Stromal cell of bone marrow (primary cell): ENCODE measurements around the gene ARV1.

ENCODE experiments used
- DNase-seq: peaks from one replicate; pipeline ENCODE4 v3.0.0-alpha.2; 2012; ENCODE audit warnings: low read depth

ARV1 gene

DNA sequence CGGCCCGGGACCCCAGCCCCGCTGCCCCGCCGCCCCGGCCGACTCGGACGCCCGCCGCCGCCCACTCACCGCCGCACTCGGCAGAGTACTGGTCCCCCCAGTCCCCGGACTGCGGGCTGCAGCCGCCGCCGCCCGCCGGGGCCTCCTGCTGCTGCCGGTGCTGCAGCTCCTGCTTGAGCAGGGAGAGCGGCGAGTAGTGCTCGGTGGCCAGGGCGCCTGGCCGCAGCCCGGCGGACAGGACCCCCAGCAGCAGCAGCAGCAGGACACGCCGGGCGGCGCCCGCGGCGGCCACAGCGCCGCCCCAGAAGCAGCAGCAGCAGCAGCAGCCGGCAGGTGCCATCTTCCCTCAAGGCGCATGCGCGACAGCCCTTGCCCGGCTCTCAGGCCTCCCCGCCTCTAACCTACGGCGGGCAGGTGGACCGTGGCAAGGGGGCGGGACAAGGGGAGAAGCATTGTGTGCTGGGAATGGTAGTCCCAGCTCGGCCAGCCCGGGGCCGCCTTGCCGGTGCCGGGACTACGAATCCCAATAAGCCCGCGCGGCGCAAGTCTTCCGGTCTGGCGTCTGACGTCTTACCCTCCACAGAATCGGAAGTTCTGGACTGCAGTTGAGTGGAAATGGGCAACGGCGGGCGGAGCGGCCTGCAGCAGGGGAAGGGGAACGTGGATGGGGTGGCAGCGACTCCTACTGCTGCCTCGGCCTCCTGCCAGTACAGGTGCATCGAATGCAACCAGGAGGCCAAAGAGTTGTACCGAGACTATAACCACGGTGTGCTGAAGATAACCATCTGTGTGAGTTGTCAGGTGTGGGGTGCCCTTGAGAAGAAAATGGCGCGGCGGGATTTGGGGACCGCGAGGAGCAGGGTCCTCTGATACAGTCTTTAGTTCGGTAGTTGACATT lies at the start of gene ARV1, which contains the start of gene TTC13:
TSS of gene ARV1 (plus strand) at position 604 of the 898 bp plus-strand sequence. CDS start at position 616, 12 bp downstream.
TSS of gene TTC13 (minus strand) at position 371 of the 898 bp plus-strand sequence. CDS start at position 340, 31 bp downstream.
- peak; percentile 97 for DNase-seq

DNA sequence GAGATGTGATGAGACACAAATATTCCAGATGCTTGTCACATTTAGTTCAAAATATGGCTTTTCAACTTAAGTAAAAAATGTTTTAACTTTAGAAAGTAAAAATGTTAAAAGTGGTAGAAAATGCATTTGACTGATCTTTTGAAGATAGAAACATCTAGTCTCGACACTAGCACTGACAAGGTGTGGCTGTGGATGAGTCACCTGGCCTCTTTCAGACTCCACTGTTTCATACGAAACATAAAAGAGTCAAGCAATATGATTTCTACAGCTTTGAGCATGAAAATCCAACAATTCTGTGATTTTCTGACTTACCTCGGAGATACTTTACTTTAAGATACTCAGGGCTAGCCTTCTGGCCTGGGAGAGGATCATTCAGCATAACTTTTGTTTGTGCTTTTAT lies 47.9 kb upstream of the ARV1 start:
- DNase-seq: no peak

DNA sequence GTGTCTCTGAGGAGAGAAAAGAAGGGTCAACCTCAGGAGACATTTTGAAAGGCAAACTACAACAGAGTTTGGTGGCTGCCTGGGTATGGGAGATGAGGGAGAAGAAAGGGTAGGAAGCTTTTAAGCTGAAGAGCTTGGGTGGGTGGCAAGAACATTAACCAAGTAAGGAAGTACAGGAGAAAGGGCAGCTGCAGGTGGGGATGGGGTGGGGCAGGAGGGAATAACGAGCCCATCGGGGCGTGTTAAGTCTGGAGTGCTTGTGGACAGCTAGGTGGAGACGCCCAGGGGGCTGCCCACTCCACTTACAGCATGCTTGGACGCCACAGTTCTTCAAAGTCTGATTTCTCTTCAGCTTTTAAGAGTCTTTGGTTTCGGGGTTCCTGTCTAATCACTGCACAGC lies 43.0 kb upstream of the ARV1 start:
- no peak for DNase-seq

DNA sequence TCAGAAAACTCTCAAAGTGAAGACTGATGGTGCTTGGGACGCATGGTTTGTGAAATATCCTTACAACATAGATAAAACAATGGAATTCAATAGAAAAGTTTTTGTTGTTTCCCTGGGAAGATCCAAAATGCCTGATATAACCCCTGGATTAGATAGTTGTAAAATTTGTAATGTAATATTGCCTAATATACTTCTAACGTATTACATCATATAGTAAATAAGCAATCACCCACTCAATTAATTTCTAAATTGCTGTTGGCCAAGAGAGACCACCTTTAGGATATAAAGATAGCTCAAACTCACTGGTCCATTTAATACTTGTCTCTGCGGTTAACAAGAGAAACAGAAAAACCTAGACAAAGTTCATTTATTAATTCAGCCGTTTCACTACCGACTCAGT lies 42.4 kb upstream of the ARV1 start:
- DNase-seq: no peak

DNA sequence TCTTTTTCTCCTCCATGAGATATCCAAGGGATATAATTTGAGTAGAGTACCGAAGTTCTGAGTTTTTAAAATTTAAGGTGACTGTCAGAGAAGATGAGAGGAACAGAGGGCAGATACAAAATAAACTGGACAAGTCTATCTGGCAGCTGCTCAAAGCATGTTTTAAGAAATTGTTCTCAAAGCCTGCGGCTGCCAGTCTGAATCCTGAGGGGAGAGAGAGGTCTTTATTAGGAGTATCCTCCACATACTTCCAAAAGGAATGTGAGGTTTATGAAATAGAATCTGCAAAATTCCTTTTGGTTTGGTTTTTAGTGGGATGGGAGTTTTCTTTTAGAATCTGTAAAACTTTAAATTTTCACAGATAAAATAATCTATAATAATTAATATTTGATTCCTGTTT lies 41.5 kb upstream of the ARV1 start:
- peak; percentile 14 for DNase-seq

DNA sequence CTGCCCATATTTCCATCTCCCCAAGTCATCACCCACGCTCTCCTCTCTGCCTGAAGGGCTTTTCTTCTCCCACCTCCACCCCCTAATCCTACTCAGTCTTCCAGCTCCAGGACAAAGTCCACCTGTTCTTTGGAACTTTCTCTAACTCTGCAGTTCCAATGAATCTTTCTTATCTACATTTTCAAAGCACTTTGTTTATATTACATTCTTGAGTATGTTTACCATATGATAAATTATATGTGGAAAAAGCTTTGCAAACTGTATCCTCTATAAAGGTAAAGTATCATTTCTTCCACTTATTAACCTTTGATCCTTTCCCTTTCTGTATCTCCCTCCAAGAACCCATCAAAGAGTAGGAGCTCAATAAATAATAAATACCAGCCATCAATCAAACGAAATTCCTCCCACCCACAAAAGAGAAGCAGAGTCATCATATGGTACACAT lies 39.9 kb upstream of the ARV1 start:
- no peak for DNase-seq

DNA sequence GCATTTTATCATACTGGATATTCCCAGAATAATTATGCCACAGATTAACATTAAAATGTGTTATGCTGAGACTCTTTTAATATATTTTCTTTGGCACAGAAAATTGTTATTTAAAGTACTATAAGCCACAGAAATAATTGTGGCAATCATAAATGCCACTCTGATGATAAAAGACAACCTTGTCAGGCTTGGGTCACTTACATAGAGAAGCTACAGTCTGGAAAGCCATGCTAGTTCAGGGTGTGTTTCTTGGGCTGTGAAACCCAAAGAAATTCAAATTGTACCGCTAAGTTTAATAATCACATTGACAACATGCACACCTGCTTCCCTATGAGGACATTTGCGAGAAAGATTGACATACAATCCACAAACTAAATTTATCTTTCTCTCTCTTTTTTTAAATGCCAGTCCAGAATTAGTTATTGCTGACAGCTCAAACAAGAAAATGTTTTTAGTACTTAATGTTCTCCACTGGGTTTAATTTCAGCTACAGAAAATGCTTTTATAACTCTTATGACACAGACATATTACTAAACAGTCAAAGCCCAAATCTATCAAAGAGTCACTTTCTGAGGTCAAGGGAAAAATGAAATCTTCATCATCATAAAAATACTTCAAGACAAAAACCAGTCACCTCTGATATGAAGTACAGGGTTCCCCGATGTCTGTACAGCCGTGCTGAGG lies 38.9 kb upstream of the ARV1 start:
- no peak for DNase-seq

DNA sequence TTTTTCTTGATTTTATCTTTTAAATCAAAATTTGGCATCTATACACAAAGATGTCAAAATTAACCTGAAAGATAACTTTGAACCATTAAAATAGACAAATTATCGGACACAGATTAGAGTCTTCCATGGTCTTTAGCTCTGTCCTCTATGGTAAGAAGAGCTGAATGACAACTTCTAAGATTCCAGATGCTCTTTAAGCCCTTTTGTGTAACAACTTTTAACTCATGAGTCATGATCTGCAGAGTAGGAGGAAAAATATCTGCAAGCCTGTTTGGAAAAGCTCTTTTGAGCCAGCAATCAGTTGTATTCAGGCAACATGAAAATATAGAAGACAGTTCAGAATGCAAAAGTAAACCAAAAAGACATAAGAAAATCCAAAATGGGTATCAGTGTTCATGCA lies 38.0 kb upstream of the ARV1 start:
- DNase-seq: peak; percentile 23

DNA sequence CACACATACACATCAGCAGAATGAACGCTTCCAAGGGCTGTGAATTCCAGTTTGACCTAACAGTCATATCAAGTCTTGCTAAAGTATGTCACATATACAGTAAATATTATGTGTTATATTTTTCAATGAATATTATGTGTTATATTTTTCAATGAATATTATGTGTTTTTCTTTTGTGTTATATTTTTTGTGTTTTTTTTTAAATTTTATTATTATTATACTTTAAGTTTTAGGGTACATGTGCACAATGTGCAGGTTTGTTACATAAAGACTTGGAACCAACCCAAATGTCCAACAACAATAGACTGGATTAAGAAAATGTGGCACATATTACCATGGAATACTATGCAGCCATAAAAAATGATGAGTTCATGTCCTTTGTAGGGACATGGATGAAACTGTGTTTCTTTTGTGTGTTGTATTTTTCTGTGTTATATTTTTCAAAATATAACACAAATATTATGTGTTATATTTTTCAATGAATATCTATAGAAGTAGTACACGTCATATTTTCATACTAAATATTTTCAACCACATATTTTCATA lies 35.8 kb upstream of the ARV1 start:
- no peak for DNase-seq

DNA sequence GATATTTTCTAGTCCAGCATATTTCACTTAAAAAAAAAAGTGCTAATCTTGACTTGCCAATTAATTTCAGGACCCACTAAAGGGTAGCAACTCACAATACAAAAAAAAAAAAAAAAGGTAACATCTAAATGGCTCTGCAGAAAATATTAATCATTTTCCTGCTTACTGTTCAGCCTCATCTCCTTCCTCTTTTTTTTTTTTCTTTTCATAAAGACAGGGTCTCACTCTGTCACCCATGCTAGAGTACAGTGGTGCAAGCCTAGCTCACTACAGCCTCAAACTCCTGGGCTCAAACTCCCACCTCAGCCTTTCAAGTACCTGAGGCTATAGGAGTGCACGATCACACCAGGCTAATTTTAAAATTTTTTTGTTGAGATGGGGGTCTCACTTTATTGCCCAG lies 30.6 kb upstream of the ARV1 start:
- no peak for DNase-seq

DNA sequence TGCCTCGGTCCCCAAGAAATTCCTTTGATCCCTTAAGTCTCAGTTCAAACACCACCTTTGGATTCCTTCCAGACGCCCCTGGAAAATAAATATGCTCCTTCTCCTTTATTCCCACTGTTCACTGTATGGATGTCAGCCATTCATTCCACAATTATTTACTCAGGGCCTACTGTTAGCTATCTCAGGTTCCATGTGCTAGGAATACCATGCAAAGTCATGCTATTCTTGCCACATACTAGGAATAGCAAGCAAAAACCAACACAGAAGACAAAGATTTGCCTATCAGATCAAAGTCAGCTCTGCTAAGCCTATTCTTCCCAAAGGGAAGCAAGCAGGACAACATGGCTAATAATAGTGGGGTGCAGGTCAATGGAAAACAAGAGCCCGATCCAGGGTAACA lies 30.0 kb upstream of the ARV1 start:
- no peak for DNase-seq

DNA sequence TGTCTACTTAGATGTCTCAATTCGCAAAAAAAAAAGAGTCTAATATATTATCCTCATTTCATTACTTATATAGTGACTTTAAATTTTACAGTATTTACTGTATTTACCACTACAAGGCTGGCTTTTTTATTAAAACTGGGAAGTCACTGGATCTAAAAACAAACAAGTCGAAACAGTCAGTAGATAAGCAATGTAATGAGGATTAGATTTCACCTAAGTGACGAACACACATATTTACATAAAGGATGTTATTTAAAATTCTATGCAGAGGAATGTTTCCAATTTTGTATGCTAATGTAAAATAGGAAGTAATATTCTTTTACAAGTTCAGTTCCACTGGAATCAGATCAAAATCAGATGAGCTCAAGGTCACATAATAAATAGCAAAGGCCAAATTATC lies 28.5 kb upstream of the ARV1 start:
- DNase-seq: no peak

DNA sequence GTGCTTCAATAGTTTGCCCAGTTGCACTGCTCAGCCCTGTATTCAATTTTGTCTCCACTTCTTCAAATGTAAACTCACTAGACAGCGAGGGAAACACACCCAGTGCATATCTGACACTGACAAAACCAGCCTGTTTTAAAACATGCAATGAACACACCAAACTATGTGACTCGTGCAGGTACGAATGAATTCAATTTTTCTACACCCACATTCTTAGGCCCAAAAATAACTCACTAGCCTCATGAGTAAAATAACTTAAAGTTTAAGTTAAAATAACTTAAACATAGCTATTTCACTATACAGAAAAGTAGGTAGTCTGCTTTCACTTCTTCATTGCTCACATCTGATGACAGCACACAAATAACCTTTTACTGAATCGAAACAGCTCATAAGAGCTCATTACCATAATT lies 21.3 kb upstream of the ARV1 start:
- DNase-seq: no peak

DNA sequence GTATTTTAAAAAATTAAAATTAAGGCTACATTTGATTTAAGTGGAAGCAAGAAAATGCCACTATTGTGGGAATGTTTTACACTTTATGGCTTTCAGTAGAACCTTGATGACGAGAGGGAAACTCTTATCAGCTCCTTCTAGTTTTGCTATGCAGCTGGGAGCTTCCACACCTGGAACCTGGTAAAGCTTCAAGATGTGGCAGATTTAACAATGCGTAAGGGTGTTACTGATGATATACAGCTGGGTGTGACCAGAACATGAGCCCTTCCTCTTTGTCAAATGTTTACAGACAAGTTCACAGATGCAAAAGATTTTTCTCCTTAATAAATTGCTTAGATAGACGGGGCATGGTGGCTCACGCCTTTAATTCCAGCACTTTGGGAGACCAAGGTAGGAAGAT lies 20.5 kb upstream of the ARV1 start:
- DNase-seq: no peak

DNA sequence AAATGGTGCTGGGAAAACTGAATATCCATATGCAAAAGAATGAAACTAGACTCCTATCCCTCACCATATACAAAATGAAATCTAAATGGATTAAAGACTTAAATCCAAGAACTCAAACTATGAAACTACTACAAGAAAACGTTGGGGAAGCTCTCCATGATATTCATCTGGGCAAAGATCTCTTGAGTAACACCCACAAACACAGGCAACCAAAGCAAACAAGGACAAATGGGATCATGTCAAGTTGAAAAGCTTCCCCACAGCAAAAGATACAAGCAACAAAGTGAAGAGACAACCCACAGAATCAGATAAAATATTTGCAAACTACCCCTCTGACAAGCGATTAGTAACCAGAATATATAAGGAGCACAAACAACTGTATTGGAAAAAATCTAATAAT lies 14.0 kb upstream of the ARV1 start:
- DNase-seq: no peak

DNA sequence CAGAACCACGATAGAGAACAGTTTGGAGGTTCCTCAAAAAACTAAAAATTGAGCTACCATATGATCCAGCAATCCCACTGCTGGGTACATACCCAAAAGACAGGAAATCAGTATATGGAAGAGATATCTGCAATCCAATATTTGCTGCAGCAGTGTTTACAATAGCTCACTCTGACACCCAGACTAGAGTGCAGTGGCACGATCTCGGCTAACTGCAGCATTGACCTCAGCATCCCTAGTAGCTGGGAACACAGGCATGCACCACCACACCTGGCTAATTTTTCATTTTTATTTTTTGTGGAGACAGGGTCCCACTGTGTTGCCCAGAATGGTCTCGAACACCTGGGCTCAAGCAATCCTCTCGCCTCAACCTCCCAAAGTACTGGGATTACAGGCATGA lies 13.4 kb upstream of the ARV1 start:
- DNase-seq: no peak

DNA sequence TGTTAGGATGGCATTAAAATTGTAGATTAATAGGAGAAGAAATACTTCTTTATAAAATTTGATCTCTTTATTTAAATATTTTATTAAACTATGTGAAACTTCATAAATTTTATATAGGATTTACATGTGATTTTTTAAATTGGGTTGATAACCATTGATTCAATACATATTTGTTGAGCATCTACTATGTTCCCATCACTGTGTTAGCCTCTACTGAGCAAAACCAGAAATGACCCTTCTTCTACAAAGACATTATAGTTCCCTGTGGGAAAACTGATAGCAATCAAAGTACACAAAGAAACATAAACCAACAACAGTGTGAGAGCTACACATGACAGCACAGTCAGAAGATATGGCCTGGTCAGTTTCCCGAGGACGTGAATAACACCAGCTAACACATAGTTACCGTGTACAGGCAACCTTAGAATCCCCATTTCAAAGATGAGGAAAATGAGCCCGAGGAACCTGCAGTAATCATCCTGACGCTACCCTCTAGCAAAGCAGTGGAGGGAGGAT lies 12.5 kb upstream of the ARV1 start:
- no peak for DNase-seq

DNA sequence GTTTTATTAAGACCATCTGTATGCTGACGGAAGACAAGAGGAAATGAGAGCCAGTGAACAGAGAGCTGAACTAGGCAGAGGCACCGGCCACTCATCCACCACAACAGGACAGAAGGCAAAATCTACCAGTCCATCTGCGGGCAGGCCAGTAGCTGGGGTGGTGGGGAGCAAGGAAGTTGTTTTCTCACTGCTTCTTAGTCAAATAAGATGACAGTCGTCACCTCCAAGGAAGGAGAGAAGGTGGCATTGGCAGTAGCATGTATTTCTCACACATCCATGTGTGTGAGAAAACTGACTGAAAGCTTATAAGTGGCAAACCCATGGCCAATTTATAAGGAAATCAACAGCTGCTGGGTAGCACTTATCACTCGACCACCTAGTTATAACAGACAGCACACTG lies 8.5 kb upstream of the ARV1 start:
- DNase-seq: no peak

DNA sequence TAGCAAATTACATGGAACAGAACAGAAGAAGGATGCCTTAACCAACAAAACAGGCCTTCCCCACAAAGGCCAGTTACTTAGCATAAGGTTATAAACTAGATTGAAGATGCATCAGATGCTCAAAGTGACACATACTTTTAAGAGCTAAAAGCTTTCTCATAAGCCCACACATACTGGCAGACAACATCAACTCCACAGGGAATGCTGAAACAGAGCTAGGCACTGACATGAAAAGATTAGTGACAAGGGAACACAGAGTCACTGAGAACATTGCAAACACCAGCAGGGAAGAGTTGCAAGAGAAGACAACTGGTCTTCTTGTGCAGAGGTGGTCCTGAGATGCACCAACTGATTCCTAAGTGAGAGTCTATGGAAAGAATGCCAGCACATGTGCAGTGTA lies 7.1 kb upstream of the ARV1 start:
- DNase-seq: no peak

DNA sequence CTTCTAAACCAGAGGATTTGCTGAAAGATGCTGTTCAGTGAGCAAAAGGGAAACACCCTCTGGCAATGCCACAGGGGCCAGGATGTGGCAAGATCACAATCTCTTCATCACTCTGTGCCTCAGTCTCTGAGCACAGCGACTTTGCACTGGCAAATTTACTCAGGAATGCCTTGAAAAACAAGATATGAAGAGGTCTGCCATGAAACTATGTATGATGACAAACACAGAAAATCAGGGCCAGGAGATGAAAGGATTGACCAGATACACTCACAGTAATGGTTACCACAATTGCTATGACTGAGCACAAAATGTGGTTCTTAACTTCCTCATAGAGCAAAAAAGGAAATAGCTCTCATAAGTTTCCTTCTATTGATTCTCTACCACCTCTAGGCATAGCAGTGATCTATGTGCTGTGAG lies 6.0 kb upstream of the ARV1 start:
- DNase-seq: no peak

DNA sequence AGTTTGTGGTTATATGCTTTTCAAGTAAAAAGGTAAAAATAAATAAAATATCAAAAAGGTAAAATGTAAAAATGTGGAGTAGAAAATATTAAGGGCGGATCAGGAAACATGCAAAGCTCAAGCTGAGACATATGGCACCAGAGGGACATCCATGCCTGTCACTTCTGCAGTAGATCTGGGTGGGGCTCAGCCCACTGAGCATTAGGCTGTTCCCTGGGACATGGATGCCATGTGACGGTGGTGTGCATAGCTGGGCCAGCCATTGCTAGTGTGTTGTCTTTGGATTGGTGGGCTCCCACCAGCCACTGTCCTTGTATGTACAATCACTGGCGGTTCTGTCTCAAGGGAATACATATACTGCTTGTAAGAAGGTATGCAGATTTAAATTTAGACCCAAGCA lies 3.3 kb upstream of the ARV1 start:
- no peak for DNase-seq

DNA sequence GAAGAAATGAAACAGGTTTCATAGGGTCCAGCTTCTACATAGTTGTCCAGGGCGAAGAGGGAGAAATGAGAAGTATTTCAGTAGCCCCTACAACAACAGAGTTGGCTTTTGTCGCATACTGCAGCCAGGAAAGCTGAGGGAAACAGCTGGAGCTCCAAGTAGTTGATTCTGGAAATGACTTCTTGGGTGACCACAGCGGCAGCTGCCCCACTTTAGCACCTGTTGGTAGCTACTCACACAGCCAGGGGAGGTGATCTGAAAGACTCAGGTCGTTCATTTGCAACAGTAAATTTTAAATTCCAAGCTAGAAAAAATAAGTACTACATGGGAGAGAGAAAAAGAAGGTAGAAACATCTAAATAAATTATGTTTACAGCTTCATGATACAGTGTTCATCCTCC lies 2.5 kb upstream of the ARV1 start:
- no peak for DNase-seq
